Stimulated activated CD4-positive, alpha-beta T cell treated with anti-CD3 and anti-CD28 coated beads, Interleukin-4, amount 100 ng/mL, for 24 hours (primary cell): ENCODE results near the gene SLC17A9.

Source experiments
- DNase-seq: peaks from one replicate; pipeline ENCODE4 v3.0.0-alpha.2; 2020

Gene SLC17A9, protein sequence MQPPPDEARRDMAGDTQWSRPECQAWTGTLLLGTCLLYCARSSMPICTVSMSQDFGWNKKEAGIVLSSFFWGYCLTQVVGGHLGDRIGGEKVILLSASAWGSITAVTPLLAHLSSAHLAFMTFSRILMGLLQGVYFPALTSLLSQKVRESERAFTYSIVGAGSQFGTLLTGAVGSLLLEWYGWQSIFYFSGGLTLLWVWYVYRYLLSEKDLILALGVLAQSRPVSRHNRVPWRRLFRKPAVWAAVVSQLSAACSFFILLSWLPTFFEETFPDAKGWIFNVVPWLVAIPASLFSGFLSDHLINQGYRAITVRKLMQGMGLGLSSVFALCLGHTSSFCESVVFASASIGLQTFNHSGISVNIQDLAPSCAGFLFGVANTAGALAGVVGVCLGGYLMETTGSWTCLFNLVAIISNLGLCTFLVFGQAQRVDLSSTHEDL

GRCh38 chr20:62952373-62952967 is at the start of gene SLC17A9:
SLC17A9 (plus strand) TSS chr20:62952709; CDS start chr20:62952831, 122 bp downstream.
- no peak for DNase-seq

GRCh38 chr20:62902926-62903615 is 49.4 kb upstream of the SLC17A9 start:
- DNase-seq, result no peak

DNA sequence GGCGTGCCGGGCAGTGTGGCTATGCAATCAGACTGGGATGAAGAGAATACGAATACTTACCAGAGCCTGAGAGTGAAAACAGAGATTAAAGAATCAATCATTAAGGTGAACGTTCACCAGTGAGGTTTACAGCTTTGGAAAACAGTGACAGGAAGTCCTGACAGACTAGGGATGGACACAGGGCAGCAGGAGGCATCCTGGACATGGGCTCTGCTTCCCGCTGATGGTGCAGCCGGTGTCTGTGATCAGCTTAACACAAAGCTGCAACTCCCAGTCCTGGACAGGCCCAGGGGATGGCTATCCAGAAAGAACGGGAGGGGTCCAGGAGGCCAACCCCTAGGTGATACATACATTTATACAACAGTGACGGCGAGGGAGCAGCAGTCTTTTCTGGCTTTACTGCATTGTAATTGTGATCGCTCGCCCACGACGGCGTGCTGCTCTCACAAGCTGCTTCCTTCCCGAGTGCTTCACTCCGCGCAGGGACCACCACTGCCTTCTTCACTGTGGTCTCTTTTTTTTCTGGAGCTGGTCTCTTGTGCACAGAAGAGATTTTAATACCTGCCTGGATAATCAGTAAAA is 46.9 kb upstream of the SLC17A9 start:
- no peak for DNase-seq

DNA sequence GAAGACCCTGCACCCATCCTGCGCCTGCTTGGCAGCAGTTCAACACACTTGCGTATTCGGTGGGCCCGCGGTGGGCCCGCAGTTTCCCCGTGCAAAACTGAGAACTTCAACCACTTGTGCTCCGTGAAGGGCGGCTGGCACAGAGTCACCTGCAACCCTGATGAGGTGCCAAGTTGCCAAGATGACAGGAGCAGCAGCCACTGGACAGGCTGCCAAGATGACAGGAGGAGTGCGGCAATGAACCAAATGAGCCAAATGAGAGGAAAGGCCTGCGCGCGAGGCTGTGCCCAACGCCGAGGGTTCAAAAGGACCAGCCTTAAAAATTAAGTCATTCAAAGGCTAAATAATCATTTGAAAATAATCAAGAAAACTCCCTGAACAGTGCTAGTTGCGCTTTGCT is 46.3 kb upstream of the SLC17A9 start:
- no peak for DNase-seq

- no peak for DNase-seq
Measured at GRCh38 chr20:62906647-62907375, 45.7 kb upstream of the SLC17A9 start.

GRCh38 chr20:62907384-62908317 is 44.9 kb upstream of the SLC17A9 start:
- DNase-seq, result no peak

- no peak for DNase-seq
Measured at GRCh38 chr20:62908971-62909791, 43.3 kb upstream of the SLC17A9 start.

- DNase-seq, result no peak
Measured at GRCh38 chr20:62910217-62910766, 42.2 kb upstream of the SLC17A9 start.

DNA sequence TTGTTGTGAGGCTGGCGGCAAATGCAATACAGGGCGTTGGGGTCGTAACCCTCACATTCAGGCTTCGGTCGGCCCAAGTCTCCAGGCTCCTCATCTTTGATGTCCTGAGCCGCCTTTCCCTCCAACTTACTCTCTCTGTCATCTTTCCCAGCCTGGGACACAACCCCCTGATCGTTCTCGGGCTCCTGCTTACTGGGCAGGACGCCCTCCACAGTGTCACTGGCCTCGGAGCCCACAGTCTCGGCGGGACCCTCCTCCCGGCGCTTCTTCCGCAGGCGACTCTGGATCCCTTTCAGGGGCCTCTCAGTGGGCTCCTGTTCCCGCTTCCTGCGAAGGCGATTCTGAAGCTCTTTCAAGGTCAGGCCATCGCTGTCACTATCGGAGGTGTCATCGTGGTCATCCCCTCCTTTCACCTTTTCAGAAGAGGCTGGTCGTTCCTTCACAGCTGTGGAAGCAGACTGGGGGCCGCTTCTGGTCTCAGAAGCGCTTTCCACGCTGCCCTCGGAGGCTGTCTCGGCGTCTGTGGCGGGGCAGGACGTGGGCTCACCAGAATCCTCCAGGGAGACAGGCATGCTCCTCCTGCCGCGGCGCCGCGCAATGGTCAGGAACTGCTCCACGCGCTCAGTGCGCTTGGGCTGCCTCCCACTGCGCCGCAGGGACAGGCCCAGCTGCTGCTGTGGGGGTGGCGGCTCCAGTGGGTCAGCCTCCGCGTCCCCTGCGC is 41.6 kb upstream of the SLC17A9 start:
- DNase-seq, result no peak

- DNase-seq, result no peak
Measured at GRCh38 chr20:62911701-62912280, 40.7 kb upstream of the SLC17A9 start.

- no peak for DNase-seq
Measured at GRCh38 chr20:62913043-62913630, 39.4 kb upstream of the SLC17A9 start.

- no peak for DNase-seq
Measured at GRCh38 chr20:62914436-62914835, 38.1 kb upstream of the SLC17A9 start.

DNA sequence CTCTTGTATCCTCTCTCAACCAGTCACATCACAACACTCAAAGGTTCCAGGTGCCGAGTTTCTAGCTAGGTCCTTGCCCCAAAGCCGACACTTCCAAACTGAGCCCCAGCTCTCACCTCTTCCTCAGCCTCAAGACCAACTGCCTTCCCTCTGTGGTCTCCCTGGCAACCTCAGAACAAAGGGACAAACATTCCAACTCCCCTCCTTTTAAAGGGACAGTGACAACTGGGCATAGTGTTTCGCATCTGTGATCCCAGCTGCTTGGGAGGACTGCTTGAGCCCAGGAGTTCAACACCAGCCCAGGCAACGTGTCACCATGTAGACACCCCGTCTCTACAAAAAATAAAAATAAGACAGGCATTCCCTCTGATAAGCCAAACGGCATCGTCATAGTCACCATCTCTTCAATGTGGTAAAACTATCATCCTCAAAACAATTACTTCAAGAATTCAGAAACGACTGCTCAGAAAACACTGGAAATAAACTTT is 37.5 kb upstream of the SLC17A9 start:
- DNase-seq, result no peak

DNA sequence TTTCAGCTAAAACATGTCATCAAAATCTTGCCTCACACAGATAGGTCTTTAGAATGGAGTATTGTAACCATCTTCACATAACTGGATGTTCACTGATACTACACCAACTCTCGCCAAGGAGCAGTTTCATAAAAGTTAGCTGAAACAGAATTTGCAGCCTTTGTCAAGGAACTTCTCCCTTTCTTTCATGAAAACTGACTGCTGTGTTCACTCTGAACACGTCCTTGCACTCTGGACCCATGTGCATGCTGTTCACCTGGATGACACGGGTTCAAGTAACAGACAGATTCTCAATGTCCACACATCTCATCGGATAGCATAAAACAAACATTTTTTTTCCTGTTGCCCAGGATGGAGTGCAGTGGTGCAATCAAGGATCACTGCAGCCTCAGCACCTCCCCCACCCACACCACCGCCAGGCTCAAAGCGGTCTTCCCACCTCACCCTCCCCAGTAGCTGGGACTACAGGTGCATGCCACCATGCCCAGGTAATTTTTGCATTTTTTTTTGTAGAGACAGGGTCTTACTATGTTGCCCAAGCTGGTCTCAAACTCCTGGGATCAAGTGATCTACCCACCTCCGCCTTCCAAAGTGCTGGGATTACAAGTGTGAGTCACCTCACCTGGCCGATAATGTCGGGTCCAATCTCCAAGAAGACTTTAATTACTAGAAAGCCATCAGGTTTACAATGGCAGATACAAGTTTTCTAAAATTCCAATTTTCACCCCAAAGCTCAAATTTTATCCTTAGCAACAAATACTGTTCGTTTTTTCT is 35.6 kb upstream of the SLC17A9 start:
- no peak for DNase-seq

DNA sequence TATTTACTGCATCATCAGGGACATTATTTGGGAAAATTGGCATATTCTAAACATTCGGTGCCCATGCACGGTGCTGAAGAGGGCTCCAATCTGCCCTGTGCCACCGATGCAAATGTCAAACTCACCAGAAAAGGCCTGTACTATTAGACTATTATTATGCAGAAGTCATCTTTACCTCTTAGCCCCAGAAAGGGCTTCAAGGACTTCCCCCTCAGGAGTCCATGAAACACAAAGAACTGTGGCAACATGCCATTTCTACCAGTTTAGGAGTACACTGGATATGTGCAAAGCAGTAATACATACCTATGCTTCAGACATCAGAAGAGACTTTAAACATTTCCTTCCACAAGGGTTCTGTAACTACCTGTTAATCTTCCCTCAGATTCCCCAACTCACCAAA is 34.8 kb upstream of the SLC17A9 start:
- no peak for DNase-seq

DNA sequence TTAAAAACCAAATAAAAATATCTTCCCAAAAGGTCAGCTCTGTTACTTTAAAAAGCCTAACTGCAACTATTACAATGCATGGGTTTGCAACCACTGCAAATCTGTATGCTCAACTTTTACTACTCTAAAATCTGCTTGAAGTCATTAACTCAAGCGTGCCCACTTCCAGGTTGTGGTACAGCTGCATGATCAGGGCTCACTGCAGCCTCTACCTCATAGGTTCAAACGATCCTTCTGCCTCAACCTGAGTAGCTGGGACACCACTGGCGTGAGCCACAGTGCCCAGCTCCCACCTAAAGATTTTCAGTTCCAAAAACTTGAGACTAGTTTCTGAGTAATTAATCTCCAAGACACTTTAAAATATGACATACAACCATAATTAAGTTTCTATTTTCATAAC is 34.4 kb upstream of the SLC17A9 start:
- no peak for DNase-seq

DNA sequence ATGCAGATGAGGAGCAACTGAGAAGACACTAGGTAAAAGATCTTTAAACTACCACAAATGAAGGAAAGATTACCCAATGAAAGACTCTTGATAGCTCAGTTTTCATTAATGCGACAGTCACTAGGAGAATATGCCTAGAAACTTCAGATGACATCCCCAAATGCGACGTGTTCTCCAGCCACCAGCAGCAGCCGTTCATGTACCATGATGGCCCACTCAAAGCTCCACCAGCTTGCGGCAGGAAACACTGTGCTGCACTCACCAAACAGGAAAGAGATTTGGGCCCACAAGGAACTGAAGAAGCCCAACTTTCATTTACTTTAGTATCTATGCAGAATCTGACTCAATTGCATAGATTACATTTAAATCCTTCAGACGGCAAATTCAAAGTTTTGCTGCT is 33.7 kb upstream of the SLC17A9 start:
- DNase-seq, result peak; percentile 55
